K562 (cell line): ENCODE measurements around the gene CHRDL2. TPM values are rescaled to one million over a fixed set of nuclear protein-coding genes. Genes with fewer than 3 reads are reported as not detected.

Source experiments
- polyA plus RNA-seq, 8 experiments: library from polyadenylated mRNA; depleted of rRNA in 4 of 8; stranded (reverse) in 5 of 8; unstranded in 3 of 8; fragments of >200 nt; fragmentation: Nextera tagmentation in 2 of 8; fragmentation: Illumina TruSeq in 1 of 8; extraction: Ambion mirVana in 2 of 8; extraction: Trizol in 1 of 8; gene quantifications; 2 replicates each; pipeline versions ENCODE4 v1.2.1 to v1.2.3, GENCODE V29; 2011 to 2014; ENCODE audit warnings: inconsistent platforms in 1 of 8, missing spikeins in 1 of 8
- total RNA-seq, 7 experiments: library from RNA; depleted of rRNA in 6 of 7; stranded (reverse); fragments of >200 nt in 6 of 7; fragmentation: Illumina TruSeq in 2 of 7; extraction: Trizol in 2 of 7; gene quantifications; 2 replicates each; pipeline versions ENCODE4 v1.2.1 to v1.2.3, GENCODE V29; 2011 to 2021; ENCODE audit warnings: low replicate concordance in 1 of 7
- TF ChIP-seq, protein P1 (sequence below), 2 experiments: fragments of 450-650 bp; IDR thresholded peaks; 2 replicates each; pipeline ENCODE4 v1.6.1; 2016; ENCODE audit warnings: mild to moderate bottlenecking in 2 of 2, borderline replicate concordance in 1 of 2, low read depth in 1 of 2, moderate library complexity in 1 of 2

CHRDL2 gene
- total and polyA plus RNA-seq, 9 of the 15 experiments (the other 6 are each of a cell fraction or from before 2014, with no cell fraction given), result not detected

DNA sequence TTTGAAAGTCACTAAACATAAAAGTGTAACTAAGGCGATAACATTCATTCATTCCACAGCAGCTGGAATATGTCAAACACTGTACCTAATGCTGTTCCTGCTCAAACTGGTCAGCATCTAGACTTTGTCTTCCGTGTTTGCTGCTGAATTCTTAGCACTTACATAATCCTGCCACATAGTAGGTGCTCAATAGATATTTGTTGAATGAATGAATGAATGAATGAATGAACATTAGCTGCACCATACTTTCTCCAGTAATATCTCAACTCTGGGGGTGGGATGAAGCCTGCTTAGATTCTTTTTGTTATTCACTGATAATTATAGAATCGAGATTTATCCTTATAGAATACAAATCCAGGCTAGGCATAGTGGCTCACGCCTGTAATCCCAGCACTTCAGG, 10.8 kb upstream of the CHRDL2 start (continued):
- TF ChIP-seq, protein P1, sequence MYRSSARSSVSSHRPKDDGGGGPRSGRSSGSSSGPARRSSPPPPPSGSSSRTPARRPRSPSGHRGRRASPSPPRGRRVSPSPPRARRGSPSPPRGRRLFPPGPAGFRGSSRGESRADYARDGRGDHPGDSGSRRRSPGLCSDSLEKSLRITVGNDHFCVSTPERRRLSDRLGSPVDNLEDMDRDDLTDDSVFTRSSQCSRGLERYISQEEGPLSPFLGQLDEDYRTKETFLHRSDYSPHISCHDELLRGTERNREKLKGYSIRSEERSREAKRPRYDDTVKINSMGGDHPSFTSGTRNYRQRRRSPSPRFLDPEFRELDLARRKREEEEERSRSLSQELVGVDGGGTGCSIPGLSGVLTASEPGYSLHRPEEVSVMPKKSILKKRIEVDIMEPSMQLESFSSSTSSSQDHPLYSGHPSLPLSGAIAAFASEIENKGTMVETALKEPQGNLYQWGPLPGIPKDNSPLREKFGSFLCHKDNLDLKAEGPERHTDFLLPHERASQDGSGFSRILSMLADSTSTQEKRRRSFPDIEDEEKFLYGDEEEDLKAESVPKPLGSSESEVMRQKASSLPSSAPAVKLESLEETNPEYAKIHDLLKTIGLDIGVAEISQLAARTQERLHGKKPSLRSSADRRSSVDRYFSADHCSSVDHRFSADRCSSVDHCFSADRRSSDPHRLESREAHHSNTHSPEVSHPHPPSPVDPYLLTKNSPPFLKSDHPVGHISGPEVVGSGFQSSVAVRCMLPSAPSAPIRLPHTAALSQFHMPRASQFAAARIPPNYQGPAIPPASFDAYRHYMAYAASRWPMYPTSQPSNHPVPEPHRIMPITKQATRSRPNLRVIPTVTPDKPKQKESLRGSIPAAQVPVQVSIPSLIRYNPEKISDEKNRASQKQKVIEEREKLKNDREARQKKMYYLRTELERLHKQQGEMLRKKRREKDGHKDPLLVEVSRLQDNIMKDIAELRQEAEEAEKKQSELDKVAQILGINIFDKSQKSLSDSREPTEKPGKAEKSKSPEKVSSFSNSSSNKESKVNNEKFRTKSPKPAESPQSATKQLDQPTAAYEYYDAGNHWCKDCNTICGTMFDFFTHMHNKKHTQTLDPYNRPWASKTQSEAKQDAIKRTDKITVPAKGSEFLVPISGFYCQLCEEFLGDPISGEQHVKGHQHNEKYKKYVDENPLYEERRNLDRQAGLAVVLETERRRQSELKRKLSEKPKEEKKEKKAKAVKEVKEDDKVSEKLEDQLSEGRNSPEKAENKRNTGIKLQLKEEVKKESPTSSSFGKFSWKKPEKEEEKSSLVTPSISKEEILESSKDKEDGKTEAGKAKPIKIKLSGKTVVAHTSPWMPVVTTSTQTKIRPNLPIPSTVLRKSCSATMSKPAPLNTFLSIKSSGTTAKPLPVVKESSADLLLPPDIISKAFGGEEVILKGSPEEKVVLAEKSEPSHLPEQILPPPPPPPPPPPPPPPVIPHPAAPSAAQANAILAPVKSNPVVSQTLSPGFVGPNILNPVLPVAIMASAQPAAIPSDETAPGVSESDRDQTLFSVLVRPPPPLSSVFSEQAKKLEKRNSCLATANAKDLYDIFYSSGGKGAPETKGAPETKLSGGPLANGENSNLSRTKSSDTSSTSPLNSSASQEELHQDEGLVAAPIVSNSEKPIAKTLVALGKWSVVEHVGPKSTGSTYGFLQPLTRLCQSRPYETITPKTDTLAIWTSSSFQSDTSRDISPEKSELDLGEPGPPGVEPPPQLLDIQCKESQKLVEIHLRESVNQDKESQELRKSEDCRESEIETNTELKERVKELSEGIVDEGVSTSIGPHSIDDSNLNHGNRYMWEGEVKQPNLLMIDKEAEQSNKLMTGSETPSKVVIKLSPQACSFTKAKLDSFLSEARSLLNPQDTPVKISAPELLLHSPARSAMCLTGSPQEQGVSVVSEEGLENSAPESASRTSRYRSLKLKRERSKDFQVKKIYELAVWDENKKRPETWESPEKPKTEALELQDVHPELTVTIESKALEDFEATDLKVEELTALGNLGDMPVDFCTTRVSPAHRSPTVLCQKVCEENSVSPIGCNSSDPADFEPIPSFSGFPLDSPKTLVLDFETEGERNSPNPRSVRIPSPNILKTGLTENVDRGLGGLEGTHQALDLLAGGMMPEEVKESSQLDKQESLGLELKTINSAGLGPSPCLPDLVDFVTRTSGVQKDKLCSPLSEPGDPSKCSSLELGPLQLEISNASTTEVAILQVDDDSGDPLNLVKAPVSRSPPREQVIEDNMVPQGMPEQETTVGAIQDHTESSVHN (IDR thresholded peaks at IDR 0.05; ENCODE audit: borderline replicate concordance in 1 of 2, low read depth in 1 of 2), result no peak
